Measurements from ENCODE around the gene MBD1. TPM values are rescaled to one million over a fixed set of nuclear protein-coding genes. Genes with fewer than 3 reads are reported as not detected.

MBD1 gene
- total and polyA plus RNA-seq, 12 donors: 29.5 to 59.0 (median 45.1) TPM

DNA sequence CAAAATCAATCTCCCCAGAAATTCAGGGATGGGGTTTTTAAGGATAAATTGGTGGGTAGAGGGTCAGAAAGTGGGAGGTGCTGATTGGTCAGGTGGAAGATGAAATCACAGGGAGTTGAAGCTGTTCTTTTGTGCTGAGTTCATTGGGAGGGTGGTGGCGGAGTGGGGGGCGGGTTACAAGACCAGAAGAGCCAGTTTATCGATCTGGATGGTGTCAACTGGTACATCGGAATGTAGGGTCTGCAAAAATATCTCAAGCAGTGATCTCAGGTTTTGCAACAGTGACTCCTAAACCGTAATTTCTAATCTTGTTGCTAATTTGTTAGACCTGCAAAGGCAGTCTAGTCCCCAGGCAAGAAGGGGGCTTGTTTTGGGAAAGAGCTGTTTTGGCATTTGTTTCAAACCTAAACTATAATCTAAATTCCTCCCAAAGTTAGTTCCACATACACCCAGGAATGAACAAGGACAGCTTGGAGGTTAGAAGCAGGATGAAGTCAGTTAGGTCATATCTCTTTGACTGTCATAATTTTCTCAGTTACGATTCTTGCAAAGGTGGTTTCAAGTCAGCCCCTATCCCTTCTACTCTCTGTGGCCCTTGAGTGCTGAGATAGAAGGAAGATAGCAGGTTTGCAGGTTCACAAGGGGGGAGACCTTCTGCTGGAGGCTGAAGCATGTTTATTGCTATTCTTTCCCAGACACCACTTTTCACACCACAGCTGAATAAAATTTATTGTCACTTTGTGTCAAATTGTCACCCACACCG is 18.5 kb upstream of the MBD1 start:
- 72 to 80% methylated on average over 7 of the region's 7 CpGs for WGBS, 2 donors
- Histone ChIP-seq H3K27ac (no peak overlapping the region), H3K9me3 (peaks cover 0 to 5% (median 0%) of the 10 kb centered on the region in 11 donors), H3K36me3 (no peaks in the 10 kb centered on the region), H3K4me1 (peaks cover 0 to 16% (median 13%) of the 10 kb centered on the region in 9 donors), H3K4me3 (no peak overlapping the region), H3K27me3 (peaks cover 9 to 66% (median 53%) of the 10 kb centered on the region in 7 donors)
- TF ChIP-seq, protein P1, sequence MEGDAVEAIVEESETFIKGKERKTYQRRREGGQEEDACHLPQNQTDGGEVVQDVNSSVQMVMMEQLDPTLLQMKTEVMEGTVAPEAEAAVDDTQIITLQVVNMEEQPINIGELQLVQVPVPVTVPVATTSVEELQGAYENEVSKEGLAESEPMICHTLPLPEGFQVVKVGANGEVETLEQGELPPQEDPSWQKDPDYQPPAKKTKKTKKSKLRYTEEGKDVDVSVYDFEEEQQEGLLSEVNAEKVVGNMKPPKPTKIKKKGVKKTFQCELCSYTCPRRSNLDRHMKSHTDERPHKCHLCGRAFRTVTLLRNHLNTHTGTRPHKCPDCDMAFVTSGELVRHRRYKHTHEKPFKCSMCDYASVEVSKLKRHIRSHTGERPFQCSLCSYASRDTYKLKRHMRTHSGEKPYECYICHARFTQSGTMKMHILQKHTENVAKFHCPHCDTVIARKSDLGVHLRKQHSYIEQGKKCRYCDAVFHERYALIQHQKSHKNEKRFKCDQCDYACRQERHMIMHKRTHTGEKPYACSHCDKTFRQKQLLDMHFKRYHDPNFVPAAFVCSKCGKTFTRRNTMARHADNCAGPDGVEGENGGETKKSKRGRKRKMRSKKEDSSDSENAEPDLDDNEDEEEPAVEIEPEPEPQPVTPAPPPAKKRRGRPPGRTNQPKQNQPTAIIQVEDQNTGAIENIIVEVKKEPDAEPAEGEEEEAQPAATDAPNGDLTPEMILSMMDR (IDR thresholded peaks at IDR 0.05): no peak
- intact Hi-C loops (cut with DNase I): no loop called here
- ATAC-seq: no peak
- DNase-seq: no peak

- H3K9me3 ChIP-seq: no peaks in the 10 kb centered on the region
- peak overlapping the region; percentile 28 to 64 (median 53) for H3K4me3 ChIP-seq
- intact Hi-C loops (cut with DNase I): no loop called here
- H3K36me3 ChIP-seq: no peaks in the 10 kb centered on the region
- DNase-seq: no peak
- TF ChIP-seq, protein P1 (IDR thresholded peaks at IDR 0.05): no peak
- 19 to 23% methylated on average over 43 to 49 of the region's 49 CpGs for WGBS, 2 donors
- H3K27ac ChIP-seq: peak overlapping the region in 1 of 10 donors; percentile 1
- peaks cover 0 to 16% (median 13%) of the 10 kb centered on the region in 9 donors for H3K4me1 ChIP-seq
- peak in 7 of 8 donors; percentile 12 to 68 (median 32) for ATAC-seq
- H3K27me3 ChIP-seq: peaks cover 9 to 56% (median 45%) of the 10 kb centered on the region in 7 donors
These were observed 17.3 kb upstream of the MBD1 start for GRCh38 chr18:50298443-50299284.

DNA sequence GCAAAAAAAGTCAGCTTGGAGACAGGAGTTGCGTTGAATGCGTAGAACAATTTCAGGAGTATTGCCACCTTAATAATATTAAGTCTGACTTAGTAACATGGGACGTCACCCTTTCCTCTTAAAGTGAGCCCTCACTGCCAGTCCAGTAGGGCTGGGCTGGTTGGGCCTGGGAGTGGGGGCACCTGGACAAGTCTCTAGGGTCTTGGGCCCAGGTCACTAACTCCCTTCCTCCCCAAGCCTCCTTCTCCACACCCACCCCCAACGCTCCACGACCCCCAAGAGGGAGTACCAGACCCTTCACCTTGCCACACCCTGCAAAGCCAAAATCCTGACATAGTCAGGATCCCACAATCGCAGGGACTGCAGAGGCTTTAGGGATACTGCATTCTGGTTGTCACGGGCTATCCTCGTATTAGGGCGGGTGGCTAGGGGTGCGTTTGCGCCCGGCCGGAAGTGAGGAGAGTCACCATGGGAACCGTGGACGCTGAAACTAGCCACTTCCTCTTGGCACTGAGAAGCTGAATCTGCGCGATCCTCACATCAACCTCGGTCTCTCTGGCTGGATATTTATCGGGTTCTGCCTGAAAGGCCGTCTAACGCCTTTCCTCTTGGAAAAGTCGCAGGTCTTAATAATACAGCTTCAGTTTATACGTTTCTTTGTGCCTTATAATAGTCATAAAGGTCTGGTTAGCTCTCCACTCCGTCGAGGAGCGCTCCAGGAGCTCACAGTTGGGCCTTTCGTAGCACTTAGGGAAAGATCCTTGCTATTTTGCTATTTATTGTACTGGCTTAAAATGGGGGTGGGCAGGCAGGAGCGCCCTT is 16.5 kb upstream of the MBD1 start:
- Histone ChIP-seq H3K4me3 (peak overlapping the region; percentile 28 to 64 (median 53)), H3K9me3 (no peaks in the 10 kb centered on the region), H3K27ac (peak overlapping the region in 2 of 10 donors; percentile 1 to 13), H3K36me3 (no peaks in the 10 kb centered on the region), H3K27me3 (peaks cover 9 to 48% (median 41%) of the 10 kb centered on the region in 7 donors), H3K4me1 (peaks cover 0 to 16% (median 13%) of the 10 kb centered on the region in 9 donors)
- ATAC-seq (peak; percentile 86 to 98 (median 94)), DNase-seq (peak; percentile 74 to 83)
- TF ChIP-seq, protein P1 (IDR thresholded peaks at IDR 0.05): no peak
- intact Hi-C loops (cut with DNase I): no loop called here
- 11% methylated on average over 28 of the region's 28 CpGs for WGBS, 2 donors

- DNase-seq: no peak
- TF ChIP-seq, protein P1 (IDR thresholded peaks at IDR 0.05): no peak
- Histone ChIP-seq H3K4me1 (peaks cover 0 to 18% (median 5%) of the 10 kb centered on the region in 9 donors), H3K4me3 (no peak overlapping the region), H3K9me3 (no peaks in the 10 kb centered on the region), H3K27me3 (peaks cover 0 to 4% (median 0%) of the 10 kb centered on the region in 7 donors), H3K27ac (no peak overlapping the region), H3K36me3 (no peaks in the 10 kb centered on the region)
- WGBS, 2 donors: 90 to 93% methylated on average over 1 of the region's 1 CpG
- no peak for ATAC-seq
- intact Hi-C loops (cut with DNase I): no loop called here
These were observed 11.7 kb upstream of the MBD1 start for GRCh38 chr18:50293039-50293438.
